ENCODE data around the gene NDUFB11.

- TF ChIP-seq ETV6 (CRISPR knock-in tag; IDR thresholded peaks at IDR 0.05) (no peak), CTCF (IDR thresholded peaks at IDR 0.05) (no peak), TP53 (CRISPR knock-in tag; IDR thresholded peaks at IDR 0.05) (no peak), FOXJ3 (CRISPR knock-in tag; IDR thresholded peaks at IDR 0.05; ENCODE audit: borderline replicate concordance) (no peak)
Observed at GRCh38 chrX:47171996-47172395, 27.5 kb upstream of the NDUFB11 start.
